NCI-H2171 treated with DMSO at 0.1 percent for 48 hours (cell line): Measurements from ENCODE around the gene MARCHF10.

Experiments used
- DNase-seq: peaks from one replicate; lab custom pipeline; 2025; lab: John Stamatoyannopoulos, UW

MARCHF10 gene

GRCh38 chr17:62676952-62677596 lies 131.0 kb downstream of the MARCHF10 start:
- no peak for DNase-seq

GRCh38 chr17:62676231-62676943 lies 131.7 kb downstream of the MARCHF10 start:
- no peak for DNase-seq

- no peak for DNase-seq
Observed at GRCh38 chr17:62675701-62676100, 132.4 kb downstream of the MARCHF10 start.

GRCh38 chr17:62675260-62675659 lies 132.9 kb downstream of the MARCHF10 start:
- no peak for DNase-seq

- DNase-seq = no peak
Observed at GRCh38 chr17:62674841-62675240, 133.3 kb downstream of the MARCHF10 start.

- DNase-seq = no peak
Observed at GRCh38 chr17:62674363-62674739, 133.8 kb downstream of the MARCHF10 start.

GRCh38 chr17:62673614-62674362 lies 134.3 kb downstream of the MARCHF10 start:
- no peak for DNase-seq

GRCh38 chr17:62672957-62673356 lies 135.2 kb downstream of the MARCHF10 start:
- DNase-seq = peak; percentile 18

GRCh38 chr17:62671553-62671952 lies 136.6 kb downstream of the MARCHF10 start:
- DNase-seq = no peak

- no peak for DNase-seq
Observed at GRCh38 chr17:62670202-62670821, 137.8 kb downstream of the MARCHF10 start.

GRCh38 chr17:62668091-62668804 lies 139.9 kb downstream of the MARCHF10 start:
- no peak for DNase-seq

GRCh38 chr17:62666801-62667591 lies 141.1 kb downstream of the MARCHF10 start:
- DNase-seq = no peak

- DNase-seq = no peak
Observed at GRCh38 chr17:62666061-62666800, 141.9 kb downstream of the MARCHF10 start.

GRCh38 chr17:62665599-62665998 lies 142.5 kb downstream of the MARCHF10 start:
- no peak for DNase-seq

- DNase-seq = no peak
Observed at GRCh38 chr17:62664336-62665120, 143.6 kb downstream of the MARCHF10 start.

- DNase-seq = no peak
Observed at GRCh38 chr17:62663304-62663703, 144.8 kb downstream of the MARCHF10 start.

GRCh38 chr17:62662855-62663254 lies 145.3 kb downstream of the MARCHF10 start:
- DNase-seq = no peak

- DNase-seq = no peak
Observed at GRCh38 chr17:62661337-62661736, 146.8 kb downstream of the MARCHF10 start.

- DNase-seq = no peak
Observed at GRCh38 chr17:62660629-62661118, 147.4 kb downstream of the MARCHF10 start.
